CD1c-positive myeloid dendritic cell (primary cell): ENCODE measurements around the gene EIF4E3.

Source experiments
- DNase-seq: peaks from one replicate; pipeline ENCODE4 v3.0.0-alpha.2; 2016; ENCODE audit errors: extremely low spot score

EIF4E3 gene

DNA sequence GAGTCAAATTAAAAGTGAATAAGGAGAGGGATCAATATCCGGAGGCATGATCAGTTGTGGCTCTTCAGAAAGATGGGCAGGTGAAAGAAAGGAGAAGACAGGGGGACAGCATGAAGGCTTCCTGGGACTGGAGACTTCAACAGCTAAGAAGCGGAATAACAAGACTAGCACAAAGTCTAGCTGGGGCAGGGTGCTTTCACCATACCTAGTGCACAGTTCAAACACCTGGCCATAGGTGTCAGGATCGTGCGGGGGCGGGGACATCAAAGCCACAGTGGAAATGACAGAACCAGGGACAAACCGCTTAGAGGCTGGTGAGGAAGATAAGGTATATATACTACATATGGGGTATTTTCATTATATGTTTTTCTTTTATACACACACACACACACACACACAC lies 75.4 kb downstream of the EIF4E3 start:
- no peak for DNase-seq

GRCh38 chr3:71647751-71648150 lies 77.5 kb downstream of the EIF4E3 start:
- DNase-seq = no peak

DNA sequence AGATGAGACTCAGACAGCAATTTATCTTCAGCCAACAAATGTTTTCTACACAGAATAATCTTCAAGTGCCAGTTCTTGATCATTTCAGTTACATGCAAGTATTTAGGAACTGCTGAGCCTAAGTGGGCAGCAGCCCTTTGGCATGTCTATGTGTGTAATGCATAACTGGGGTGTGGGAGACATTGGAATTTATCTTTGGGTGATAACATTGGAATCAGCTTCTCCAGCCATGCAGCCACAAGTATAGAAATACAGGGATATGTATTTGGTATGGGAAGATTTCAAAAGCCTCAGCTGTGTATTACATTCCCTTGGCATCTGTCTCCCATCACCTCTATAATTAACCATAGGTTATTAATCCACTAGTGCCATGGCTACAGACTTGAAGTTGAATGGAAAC lies 78.2 kb downstream of the EIF4E3 start:
- no peak for DNase-seq

DNA sequence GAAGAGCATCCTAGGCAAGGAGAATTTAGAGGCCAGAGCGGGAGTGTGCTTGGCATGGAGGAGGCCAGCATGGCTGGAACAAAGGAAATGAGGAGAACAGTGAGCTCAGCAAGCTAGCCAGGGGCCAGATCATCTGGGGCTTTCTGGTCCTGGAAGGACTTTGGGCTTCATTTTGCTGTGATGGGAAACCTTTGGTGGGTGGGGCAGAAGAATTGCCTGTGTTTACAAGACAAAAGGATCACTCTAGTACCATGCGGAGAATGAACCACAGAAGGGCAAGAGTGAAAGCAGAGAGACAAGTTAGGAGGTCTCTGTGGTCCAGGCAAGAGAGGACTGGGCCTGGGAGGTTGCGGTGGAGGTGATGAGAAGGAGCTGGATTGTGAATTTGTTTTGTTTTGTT lies 80.1 kb downstream of the EIF4E3 start:
- DNase-seq = no peak

DNA sequence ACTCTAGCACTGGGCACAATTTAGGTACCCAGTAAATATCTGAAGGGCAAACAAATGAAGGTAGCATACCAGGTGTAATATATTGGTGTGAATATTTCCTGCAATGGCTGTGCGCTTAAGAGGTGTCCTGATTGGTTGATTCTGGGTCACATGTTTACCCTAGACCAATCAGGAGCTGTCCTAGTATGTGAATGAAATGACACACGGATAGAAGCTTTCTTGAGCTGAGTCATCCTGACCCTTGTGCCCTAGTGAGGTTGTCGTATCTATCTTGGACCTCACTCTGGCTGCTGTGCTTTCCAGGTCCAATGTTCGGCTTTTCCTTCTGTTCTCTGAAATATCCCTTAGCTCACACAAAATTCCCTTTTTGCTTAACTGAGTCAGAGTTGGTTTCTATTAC lies 83.5 kb downstream of the EIF4E3 start:
- no peak for DNase-seq

- peak; percentile 17 for DNase-seq
Observed at GRCh38 chr3:71640331-71640983, 84.7 kb downstream of the EIF4E3 start.

DNA sequence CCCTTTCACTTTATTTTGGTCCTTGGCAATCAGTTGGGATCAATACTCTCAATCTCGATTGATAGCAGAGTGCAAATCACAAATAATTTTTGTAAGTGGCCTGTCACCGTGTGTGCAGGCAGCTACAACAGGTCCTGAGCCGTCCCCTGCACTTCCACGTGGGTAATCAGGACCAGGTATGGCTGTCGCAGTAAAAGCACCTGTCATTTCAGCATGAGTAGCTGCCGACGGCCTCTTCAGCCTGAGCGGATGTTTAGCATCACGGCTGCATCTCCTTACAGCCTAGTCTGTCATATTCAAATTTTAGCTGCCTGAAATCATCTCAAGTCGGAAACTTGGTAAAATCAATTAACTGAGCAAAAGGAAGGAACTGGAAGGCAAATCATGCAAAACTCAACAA lies 88.7 kb downstream of the EIF4E3 start:
- no peak for DNase-seq

DNA sequence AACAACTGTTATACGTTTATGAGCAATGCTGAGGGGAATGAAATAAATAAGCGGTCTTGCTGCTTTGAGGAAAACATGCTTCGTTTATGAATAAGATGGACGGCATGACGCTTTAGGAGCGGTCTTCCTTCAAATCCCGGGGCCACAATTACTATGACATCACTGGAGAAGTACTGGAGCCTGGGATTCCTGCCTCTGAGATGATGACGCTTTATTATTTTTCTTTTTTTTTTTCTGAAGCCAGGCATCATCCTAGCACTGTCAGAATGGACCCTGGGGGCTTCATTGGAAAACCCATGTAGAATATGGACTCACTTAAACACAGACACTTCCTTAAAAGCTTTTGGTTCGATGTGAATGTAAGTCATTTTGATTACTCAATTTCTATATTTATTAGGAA lies 89.2 kb downstream of the EIF4E3 start:
- no peak for DNase-seq

GRCh38 chr3:71634671-71635070 lies 90.5 kb downstream of the EIF4E3 start:
- no peak for DNase-seq

DNA sequence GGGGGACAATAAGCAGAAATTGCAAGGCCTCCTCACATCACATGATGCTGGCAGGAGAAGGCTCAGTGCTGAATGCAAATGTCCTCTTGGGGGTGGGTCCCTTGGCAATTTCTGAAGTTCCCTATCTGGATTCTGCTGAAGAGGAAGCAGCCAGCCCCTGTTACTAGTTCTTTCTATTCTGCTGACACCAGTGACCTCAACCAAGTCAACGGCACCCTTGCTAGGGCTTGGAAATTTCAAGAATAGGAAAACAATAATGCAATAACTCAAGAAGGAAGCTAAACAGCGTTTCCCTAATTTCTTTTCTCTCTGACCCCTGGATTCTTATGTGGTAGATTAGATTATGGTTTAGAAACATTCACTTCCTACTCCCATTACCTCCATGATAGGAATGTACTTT lies 95.5 kb downstream of the EIF4E3 start:
- peak; percentile 69 for DNase-seq

DNA sequence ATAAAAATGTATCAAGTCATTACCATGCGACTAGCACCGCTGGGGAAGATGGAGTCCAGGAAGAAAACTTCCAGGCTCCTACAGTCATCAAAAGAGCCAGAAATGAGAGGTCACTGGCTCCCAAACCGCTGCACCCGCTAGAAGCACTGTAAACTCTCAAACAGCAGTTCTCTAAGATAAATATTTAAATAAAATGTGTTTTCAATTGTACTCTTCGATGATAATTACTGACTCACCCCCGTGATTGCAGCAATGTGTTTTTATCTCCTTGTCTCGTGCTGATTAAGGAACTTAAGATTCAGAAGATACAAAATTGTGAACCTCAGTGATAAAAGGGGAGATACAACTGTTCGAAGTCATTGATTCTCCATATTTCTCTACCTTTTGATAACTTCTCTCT lies 95.9 kb downstream of the EIF4E3 start:
- no peak for DNase-seq

DNA sequence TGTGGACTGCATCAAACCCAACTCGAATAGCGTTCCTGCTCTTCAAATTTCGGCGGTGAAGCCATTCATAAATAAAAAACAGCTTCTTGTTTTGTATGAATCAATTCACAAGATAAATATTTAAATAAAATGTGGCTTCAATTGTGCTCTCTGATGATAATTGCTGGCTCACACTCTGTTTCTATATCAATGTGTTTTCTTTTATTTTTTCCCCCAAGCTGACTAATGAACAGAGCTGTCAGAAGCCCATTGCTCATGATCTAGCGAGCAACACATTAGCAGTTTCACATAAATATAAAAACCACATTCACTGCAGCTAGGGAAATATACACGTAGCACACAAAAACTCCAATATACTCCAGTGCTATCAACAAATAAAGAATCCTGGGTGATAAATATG lies 96.7 kb downstream of the EIF4E3 start:
- no peak for DNase-seq

- no peak for DNase-seq
Observed at GRCh38 chr3:71625676-71626075, 99.5 kb downstream of the EIF4E3 start.
